Ectodermal cell (in vitro differentiated cells): ENCODE measurements around the gene TSHZ2.

Experiments used
- H3K27ac ChIP-seq: 2 replicates; pipeline ENCODE4 v1.7.0; 2013; ENCODE audit warnings: mild to moderate bottlenecking, low read depth, low read length; ENCODE audit not compliant: insufficient read depth, poor library complexity, severe bottlenecking
- H3K27me3 ChIP-seq: 2 replicates; pipeline ENCODE4 v1.7.0; 2013; ENCODE audit warnings: mild to moderate bottlenecking, low read length; ENCODE audit not compliant: insufficient read depth, control insufficient read depth, poor library complexity, severe bottlenecking
- H3K36me3 ChIP-seq: one replicate; pipeline ENCODE4 v1.7.0; 2013; ENCODE audit warnings: low read length; ENCODE audit not compliant: control insufficient read depth, insufficient read depth
- H3K4me1 ChIP-seq: one replicate; pipeline ENCODE4 v1.7.0; 2013; ENCODE audit warnings: low read length; ENCODE audit not compliant: control insufficient read depth, insufficient read depth
- H3K4me3 ChIP-seq: 2 replicates; pipeline ENCODE4 v1.7.0; 2013; ENCODE audit warnings: low read depth, low read length, control low read depth; ENCODE audit not compliant: insufficient read depth
- H3K9me3 ChIP-seq: 2 replicates; pipeline ENCODE4 v1.7.0; 2013; ENCODE audit warnings: mild to moderate bottlenecking, low read length, moderate library complexity; ENCODE audit not compliant: control insufficient read depth
- WGBS, 2 experiments: methylation state at CpG; one replicate each; pipeline ENCODE4 v1.1.7; 2013; ENCODE audit warnings: missing lambda C conversion rate in 2 of 2; 5-methylcytosine and 5-hydroxymethylcytosine counted together

The TSHZ2 gene

GRCh38 chr20:53220482-53221307 lies 248.5 kb downstream of the TSHZ2 start:
- Histone ChIP-seq H3K27ac (no peak overlapping the region), H3K36me3 (no peaks in the 10 kb centered on the region), H3K9me3 (no peaks in the 10 kb centered on the region), H3K27me3 (no peaks in the 10 kb centered on the region), H3K4me3 (no peak overlapping the region), H3K4me1 (peaks cover 9% of the 10 kb centered on the region)
- WGBS, 2 experiments = 82 to 85% methylated on average over 9 of the region's 9 CpGs

- Histone ChIP-seq H3K27ac (no peak overlapping the region), H3K4me3 (no peak overlapping the region), H3K27me3 (no peaks in the 10 kb centered on the region), H3K4me1 (peaks cover 9% of the 10 kb centered on the region), H3K36me3 (no peaks in the 10 kb centered on the region), H3K9me3 (no peaks in the 10 kb centered on the region)
- 94 to 96% methylated on average over 3 of the region's 3 CpGs for WGBS, 2 experiments
Measured at GRCh38 chr20:53221731-53222130, 249.6 kb downstream of the TSHZ2 start.

DNA sequence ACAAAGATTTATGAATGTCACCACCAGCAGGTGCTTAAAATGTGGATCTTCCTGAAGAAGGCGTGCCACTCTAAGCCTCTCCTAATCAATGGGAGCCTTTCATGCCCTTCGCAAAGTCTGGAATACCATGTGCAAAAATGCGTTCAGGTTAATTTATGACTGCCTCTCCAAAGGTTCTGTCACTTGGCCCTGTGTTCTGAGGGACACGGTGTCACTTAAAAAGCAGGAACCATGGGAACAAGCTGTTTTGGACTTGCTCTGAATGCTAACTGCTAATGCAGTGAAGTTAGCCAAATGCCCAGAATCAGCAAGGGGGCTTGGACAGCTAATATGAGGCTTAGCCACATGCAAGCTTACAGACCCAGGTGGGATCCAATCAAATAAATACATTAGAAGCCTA lies 250.3 kb downstream of the TSHZ2 start:
- no peak overlapping the region for H3K4me3 ChIP-seq
- H3K27me3 ChIP-seq = no peaks in the 10 kb centered on the region
- 94 to 96% methylated on average over 4 of the region's 4 CpGs for WGBS, 2 experiments

GRCh38 chr20:53222932-53223331 lies 250.8 kb downstream of the TSHZ2 start:
- no peaks in the 10 kb centered on the region for H3K27me3 ChIP-seq
- H3K9me3 ChIP-seq = no peaks in the 10 kb centered on the region
- WGBS, 2 experiments = 81 to 96% methylated on average over 2 to 3 of the region's 3 CpGs
- H3K4me1 ChIP-seq = peaks cover 6% of the 10 kb centered on the region
- H3K36me3 ChIP-seq = no peaks in the 10 kb centered on the region
- no peak overlapping the region for H3K4me3 ChIP-seq
- H3K27ac ChIP-seq = no peak overlapping the region

More for the DNA sequence above, 250.3 kb downstream of the TSHZ2 start:
- Histone ChIP-seq H3K36me3 (no peaks in the 10 kb centered on the region), H3K27ac (no peak overlapping the region), H3K9me3 (no peaks in the 10 kb centered on the region), H3K4me1 (peaks cover 9% of the 10 kb centered on the region)

- Histone ChIP-seq H3K4me1 (no peaks in the 10 kb centered on the region), H3K9me3 (no peaks in the 10 kb centered on the region), H3K4me3 (no peak overlapping the region), H3K36me3 (no peaks in the 10 kb centered on the region), H3K27ac (no peak overlapping the region), H3K27me3 (no peaks in the 10 kb centered on the region)
- WGBS, 2 experiments = 91 to 100% methylated on average over 3 to 5 of the region's 5 CpGs
Measured at GRCh38 chr20:53223626-53224172, 251.5 kb downstream of the TSHZ2 start.

GRCh38 chr20:53224851-53225250 lies 252.7 kb downstream of the TSHZ2 start:
- whole genome bisulfite sequencing, 2 experiments = 92 to 95% methylated on average over 1 of the region's 1 CpG
- Histone ChIP-seq H3K4me1 (no peaks in the 10 kb centered on the region), H3K36me3 (no peaks in the 10 kb centered on the region)

DNA sequence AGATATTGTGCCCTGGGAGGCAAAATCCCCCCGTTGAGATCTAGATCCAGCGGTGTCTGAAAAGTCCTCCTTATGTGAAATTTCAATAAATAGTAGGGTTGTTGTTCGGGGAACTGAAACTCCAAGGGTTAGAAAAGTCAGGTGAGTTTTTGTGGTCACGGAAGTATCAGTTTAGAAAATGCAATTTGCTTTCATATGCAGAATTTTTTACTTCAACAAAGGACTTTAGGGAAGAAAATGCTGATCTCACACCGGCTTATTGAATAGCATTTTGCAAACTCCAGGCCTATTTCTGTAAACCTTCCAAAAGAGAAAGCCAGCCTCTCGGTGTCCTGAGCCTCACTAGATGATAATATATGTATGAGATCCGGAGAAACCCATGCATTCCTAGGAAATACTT lies 254.7 kb downstream of the TSHZ2 start:
- Histone ChIP-seq H3K4me1 (no peaks in the 10 kb centered on the region), H3K27me3 (no peaks in the 10 kb centered on the region), H3K4me3 (no peak overlapping the region), H3K27ac (no peak overlapping the region), H3K9me3 (no peaks in the 10 kb centered on the region), H3K36me3 (no peaks in the 10 kb centered on the region)
- 79 to 80% methylated on average over 5 to 7 of the region's 7 CpGs for WGBS, 2 experiments

More at GRCh38 chr20:53224851-53225250, 252.7 kb downstream of the TSHZ2 start:
- no peak overlapping the region for H3K4me3 ChIP-seq
- H3K9me3 ChIP-seq = no peaks in the 10 kb centered on the region
- H3K27ac ChIP-seq = no peak overlapping the region
- H3K27me3 ChIP-seq = no peaks in the 10 kb centered on the region

DNA sequence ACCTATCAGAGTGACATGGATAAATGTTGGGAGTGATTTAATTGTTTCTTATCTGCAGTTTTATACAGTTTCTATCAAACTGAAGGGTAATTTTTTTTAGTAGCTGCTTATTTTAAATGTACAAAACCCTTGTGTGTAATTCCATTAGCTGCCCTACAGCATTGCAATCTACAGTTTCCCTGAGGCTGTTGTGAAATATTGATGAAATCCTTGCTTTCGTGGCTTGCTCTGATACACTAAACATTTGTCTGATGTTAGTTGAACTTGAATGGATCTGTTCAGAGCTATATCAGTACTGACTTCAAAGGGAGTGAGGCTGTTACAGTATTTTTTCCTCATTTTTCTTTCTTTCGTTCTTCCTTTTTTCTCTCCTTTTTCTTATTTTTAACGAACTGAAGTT lies 255.4 kb downstream of the TSHZ2 start:
- Histone ChIP-seq H3K9me3 (no peaks in the 10 kb centered on the region), H3K36me3 (no peaks in the 10 kb centered on the region), H3K4me3 (no peak overlapping the region), H3K27ac (no peak overlapping the region), H3K4me1 (no peaks in the 10 kb centered on the region), H3K27me3 (no peaks in the 10 kb centered on the region)
- whole genome bisulfite sequencing, 2 experiments = 95 to 97% methylated on average over 3 of the region's 3 CpGs

DNA sequence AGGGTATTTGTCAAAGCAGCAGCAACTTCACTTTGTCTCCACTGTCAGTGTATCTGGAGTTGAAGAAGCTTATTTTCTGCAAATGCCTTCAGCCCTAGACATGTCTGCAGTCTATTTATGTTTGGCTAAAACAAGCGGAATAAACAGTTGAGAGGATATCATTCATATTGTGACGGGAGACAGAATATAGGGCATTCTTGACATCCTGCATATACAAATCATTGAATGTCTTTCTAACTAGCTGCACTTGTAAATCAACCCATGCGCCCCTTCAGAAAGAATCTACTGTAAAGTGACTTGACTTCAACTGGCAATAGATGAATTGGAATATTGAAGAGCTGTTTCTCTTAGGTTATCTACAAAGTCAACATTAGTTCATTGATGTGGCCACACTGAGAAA lies 258.9 kb downstream of the TSHZ2 start:
- H3K27ac ChIP-seq = no peak overlapping the region
- no peaks in the 10 kb centered on the region for H3K4me1 ChIP-seq
- H3K27me3 ChIP-seq = no peaks in the 10 kb centered on the region
- 93 to 100% methylated on average over 3 of the region's 3 CpGs for WGBS, 2 experiments
- no peak overlapping the region for H3K4me3 ChIP-seq
- H3K9me3 ChIP-seq = no peaks in the 10 kb centered on the region
- no peaks in the 10 kb centered on the region for H3K36me3 ChIP-seq

- Histone ChIP-seq H3K4me3 (no peak overlapping the region), H3K9me3 (no peaks in the 10 kb centered on the region), H3K4me1 (no peaks in the 10 kb centered on the region), H3K27me3 (no peaks in the 10 kb centered on the region), H3K27ac (no peak overlapping the region), H3K36me3 (no peaks in the 10 kb centered on the region)
- WGBS, 2 experiments = 84 to 96% methylated on average over 4 to 6 of the region's 8 CpGs
Measured at GRCh38 chr20:53237461-53237860, 265.3 kb downstream of the TSHZ2 start.
